SK-N-SH treated with all-trans-retinoic acid at 6 μM for 48 hours (cell line): ENCODE measurements around the gene EPHB2.

Experiments used
- ATAC-seq: fragments of 200-7000 bp; cut with Tn5 transposase; 3 replicates; pipeline ENCODE4 v1.9.1; 2020; ENCODE audit warnings: mild to moderate bottlenecking, moderate library complexity
- ARNTL ChIP-seq: fragments of 450-650 bp; formaldehyde crosslinking; IDR thresholded peaks from 2 replicates; pipeline ENCODE4 v1.5.0; 2020; ENCODE audit warnings: low read depth, mild to moderate bottlenecking, moderate library complexity, borderline replicate concordance
- BACH2 ChIP-seq: fragments of 250-450 bp; sonication (Bioruptor Pico); IDR thresholded peaks from 2 replicates; pipeline ENCODE4 v1.9.0; 2021; ENCODE audit warnings: mild to moderate bottlenecking, borderline replicate concordance
- CSDC2 ChIP-seq: fragments of 250-450 bp; sonication (Bioruptor Pico); IDR thresholded peaks from 2 replicates; pipeline ENCODE4 v1.5.0; 2020; ENCODE audit warnings: mild to moderate bottlenecking, moderate library complexity
- ESRRG ChIP-seq: fragments of 250-450 bp; sonication (Bioruptor Pico); IDR thresholded peaks from 2 replicates; pipeline ENCODE4 v1.6.1; 2021; ENCODE audit warnings: mild to moderate bottlenecking
- GLIS3 ChIP-seq: fragments of 250-450 bp; sonication (Bioruptor Pico); IDR thresholded peaks from 2 replicates; pipeline ENCODE4 v1.5.0; 2020; ENCODE audit warnings: mild to moderate bottlenecking, moderate library complexity
- ISL1 ChIP-seq: fragments of 250-450 bp; sonication (Bioruptor Pico); IDR thresholded peaks from 2 replicates; pipeline ENCODE4 v2.1.2; 2022; ENCODE audit warnings: mild to moderate bottlenecking, moderate library complexity
- OSR1 ChIP-seq: fragments of 250-450 bp; sonication (Bioruptor Pico); IDR thresholded peaks from 2 replicates; pipeline ENCODE4 v1.8.0; 2022; ENCODE audit warnings: moderate library complexity, mild to moderate bottlenecking, inconsistent platforms
- PPARA ChIP-seq: fragments of 250-450 bp; sonication (Bioruptor Pico); IDR thresholded peaks from 2 replicates; pipeline ENCODE4 v1.5.0; 2020; ENCODE audit warnings: mild to moderate bottlenecking, borderline replicate concordance
- RARB ChIP-seq: fragments of 250-450 bp; sonication (Bioruptor Pico); IDR thresholded peaks from 2 replicates; pipeline ENCODE4 v1.8.0; 2021; ENCODE audit warnings: mild to moderate bottlenecking, moderate library complexity
- SNAI2 ChIP-seq: fragments of 250-450 bp; sonication (Bioruptor Pico); IDR thresholded peaks from 2 replicates; pipeline ENCODE4 v1.5.0; 2020; ENCODE audit warnings: mild to moderate bottlenecking, moderate library complexity
- TCF4 ChIP-seq: fragments of 250-450 bp; sonication (Bioruptor Pico); IDR thresholded peaks from 2 replicates; pipeline ENCODE4 v1.8.0; 2021; ENCODE audit warnings: mild to moderate bottlenecking, moderate library complexity, borderline replicate concordance
- TOX ChIP-seq: fragments of 250-450 bp; sonication (Bioruptor Pico); IDR thresholded peaks from 2 replicates; pipeline ENCODE4 v1.8.0; 2021; ENCODE audit warnings: mild to moderate bottlenecking, moderate library complexity, borderline replicate concordance
- ZC3H10 ChIP-seq: fragments of 250-450 bp; sonication (Bioruptor Pico); IDR thresholded peaks from 2 replicates; pipeline ENCODE4 v1.5.1; 2021; ENCODE audit warnings: mild to moderate bottlenecking, moderate library complexity
- ZFP3 ChIP-seq: fragments of 250-450 bp; sonication (Bioruptor Pico); IDR thresholded peaks from 2 replicates; pipeline ENCODE4 v1.5.0; 2020; ENCODE audit warnings: mild to moderate bottlenecking, moderate library complexity
- ZFP30 ChIP-seq: fragments of 450-650 bp; formaldehyde crosslinking; IDR thresholded peaks from 2 replicates; pipeline ENCODE4 v1.5.0; 2022; ENCODE audit warnings: mild to moderate bottlenecking, moderate library complexity
- ZNF8 ChIP-seq: fragments of 450-650 bp; formaldehyde crosslinking; IDR thresholded peaks from 2 replicates; pipeline ENCODE4 v1.5.0; 2020; ENCODE audit warnings: mild to moderate bottlenecking, moderate library complexity
- TF ChIP-seq, protein P1 (sequence below): fragments of 250-450 bp; sonication (Bioruptor Pico); IDR thresholded peaks from 2 replicates; pipeline ENCODE4 v1.8.0; 2020; ENCODE audit warnings: mild to moderate bottlenecking, moderate library complexity, borderline replicate concordance
- TF ChIP-seq, protein P2 (sequence below): fragments of 250-450 bp; sonication (Bioruptor Pico); IDR thresholded peaks from 2 replicates; pipeline ENCODE4 v1.5.1; 2021; ENCODE audit warnings: mild to moderate bottlenecking, moderate library complexity
- TF ChIP-seq, protein P3 (sequence below): fragments of 250-450 bp; sonication (Bioruptor Pico); IDR thresholded peaks from 2 replicates; pipeline ENCODE4 v1.5.0; 2020; ENCODE audit warnings: mild to moderate bottlenecking, moderate library complexity
- TF ChIP-seq, protein P4 (sequence below): fragments of 250-450 bp; sonication (Bioruptor Pico); IDR thresholded peaks from 2 replicates; pipeline ENCODE4 v1.8.0; 2021; ENCODE audit warnings: low read depth, mild to moderate bottlenecking, moderate library complexity, borderline replicate concordance
- TF ChIP-seq, protein P5 (sequence below): fragments of 250-450 bp; sonication (Bioruptor Pico); IDR thresholded peaks from 2 replicates; pipeline ENCODE4 v1.5.1; 2020; ENCODE audit warnings: low read depth, mild to moderate bottlenecking, moderate library complexity

Gene EPHB2

DNA sequence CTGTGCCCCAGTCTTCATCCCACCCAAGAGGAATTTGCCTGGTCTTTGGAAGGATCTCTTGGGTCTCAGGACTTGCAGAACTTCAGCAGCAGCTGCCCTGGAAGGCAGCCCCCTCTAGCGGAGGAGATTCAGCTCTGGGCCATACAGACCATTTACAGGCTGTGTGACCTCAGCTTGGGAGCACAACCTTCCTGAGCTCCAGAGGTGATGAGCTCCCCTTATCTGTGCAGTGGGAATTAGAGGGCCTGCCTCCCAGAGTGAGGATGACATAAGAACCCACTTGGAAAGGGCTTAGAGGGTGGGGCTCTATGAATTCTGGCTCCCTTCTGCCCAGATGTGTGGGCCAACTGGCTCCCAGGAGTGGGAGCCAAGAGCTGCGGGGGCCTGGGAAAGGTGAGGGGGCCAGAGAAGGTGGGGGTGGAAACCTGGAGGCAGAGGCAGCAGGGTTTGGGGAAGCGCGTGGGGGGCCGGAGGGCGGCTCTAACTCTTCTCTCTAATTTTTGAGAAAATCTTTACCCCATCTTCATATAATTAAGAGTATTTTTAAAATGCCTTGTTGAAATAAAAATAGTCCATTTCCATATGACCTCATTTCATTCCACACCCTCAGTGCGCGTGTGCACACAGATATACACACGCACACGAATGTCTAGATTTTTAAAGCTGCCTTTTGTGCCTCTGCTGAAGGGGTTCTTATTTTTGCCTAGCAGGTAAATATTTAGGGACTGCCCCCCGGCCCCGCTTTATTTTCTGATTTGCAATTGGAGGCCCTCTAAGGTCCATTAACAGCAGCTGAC is 21.5 kb downstream of the EPHB2 start:
- ATAC-seq = no peak

DNA sequence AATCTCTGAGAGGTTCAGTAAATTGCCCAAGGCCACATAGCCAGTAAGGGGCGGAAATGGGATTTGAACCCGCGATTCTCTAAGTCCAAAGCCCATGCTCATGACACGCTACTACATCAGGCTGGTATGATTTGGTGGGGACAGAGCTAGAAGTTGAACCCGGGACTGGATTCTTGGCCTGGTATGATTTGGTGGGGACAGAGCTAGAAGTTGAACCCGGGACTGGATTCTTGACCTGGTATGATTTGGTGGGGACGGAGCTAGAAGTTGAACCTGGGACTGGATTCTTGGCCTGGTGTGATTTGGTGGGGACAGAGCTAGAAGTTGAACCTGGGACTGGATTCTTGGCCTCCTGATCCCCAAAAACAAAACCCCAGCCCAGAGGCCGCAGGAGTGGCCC is 23.0 kb downstream of the EPHB2 start:
- no peak for TF ChIP-seq ZC3H10 (CRISPR knock-in tag)
- TF ChIP-seq ARNTL = no peak
- no peak for TF ChIP-seq CSDC2 (CRISPR knock-in tag)
- TF ChIP-seq, protein P1, sequence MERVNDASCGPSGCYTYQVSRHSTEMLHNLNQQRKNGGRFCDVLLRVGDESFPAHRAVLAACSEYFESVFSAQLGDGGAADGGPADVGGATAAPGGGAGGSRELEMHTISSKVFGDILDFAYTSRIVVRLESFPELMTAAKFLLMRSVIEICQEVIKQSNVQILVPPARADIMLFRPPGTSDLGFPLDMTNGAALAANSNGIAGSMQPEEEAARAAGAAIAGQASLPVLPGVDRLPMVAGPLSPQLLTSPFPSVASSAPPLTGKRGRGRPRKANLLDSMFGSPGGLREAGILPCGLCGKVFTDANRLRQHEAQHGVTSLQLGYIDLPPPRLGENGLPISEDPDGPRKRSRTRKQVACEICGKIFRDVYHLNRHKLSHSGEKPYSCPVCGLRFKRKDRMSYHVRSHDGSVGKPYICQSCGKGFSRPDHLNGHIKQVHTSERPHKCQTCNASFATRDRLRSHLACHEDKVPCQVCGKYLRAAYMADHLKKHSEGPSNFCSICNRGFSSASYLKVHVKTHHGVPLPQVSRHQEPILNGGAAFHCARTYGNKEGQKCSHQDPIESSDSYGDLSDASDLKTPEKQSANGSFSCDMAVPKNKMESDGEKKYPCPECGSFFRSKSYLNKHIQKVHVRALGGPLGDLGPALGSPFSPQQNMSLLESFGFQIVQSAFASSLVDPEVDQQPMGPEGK (CRISPR knock-in tag) = no peak
- TF ChIP-seq TOX (CRISPR knock-in tag) = no peak
- TF ChIP-seq, protein P2, sequence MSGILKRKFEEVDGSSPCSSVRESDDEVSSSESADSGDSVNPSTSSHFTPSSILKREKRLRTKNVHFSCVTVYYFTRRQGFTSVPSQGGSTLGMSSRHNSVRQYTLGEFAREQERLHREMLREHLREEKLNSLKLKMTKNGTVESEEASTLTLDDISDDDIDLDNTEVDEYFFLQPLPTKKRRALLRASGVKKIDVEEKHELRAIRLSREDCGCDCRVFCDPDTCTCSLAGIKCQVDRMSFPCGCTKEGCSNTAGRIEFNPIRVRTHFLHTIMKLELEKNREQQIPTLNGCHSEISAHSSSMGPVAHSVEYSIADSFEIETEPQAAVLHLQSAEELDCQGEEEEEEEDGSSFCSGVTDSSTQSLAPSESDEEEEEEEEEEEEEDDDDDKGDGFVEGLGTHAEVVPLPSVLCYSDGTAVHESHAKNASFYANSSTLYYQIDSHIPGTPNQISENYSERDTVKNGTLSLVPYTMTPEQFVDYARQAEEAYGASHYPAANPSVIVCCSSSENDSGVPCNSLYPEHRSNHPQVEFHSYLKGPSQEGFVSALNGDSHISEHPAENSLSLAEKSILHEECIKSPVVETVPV = no peak
- no peak for TF ChIP-seq BACH2
- TF ChIP-seq RARB (CRISPR knock-in tag) = no peak
- no peak for TF ChIP-seq ZFP3 (CRISPR knock-in tag)
- TF ChIP-seq, protein P3, sequence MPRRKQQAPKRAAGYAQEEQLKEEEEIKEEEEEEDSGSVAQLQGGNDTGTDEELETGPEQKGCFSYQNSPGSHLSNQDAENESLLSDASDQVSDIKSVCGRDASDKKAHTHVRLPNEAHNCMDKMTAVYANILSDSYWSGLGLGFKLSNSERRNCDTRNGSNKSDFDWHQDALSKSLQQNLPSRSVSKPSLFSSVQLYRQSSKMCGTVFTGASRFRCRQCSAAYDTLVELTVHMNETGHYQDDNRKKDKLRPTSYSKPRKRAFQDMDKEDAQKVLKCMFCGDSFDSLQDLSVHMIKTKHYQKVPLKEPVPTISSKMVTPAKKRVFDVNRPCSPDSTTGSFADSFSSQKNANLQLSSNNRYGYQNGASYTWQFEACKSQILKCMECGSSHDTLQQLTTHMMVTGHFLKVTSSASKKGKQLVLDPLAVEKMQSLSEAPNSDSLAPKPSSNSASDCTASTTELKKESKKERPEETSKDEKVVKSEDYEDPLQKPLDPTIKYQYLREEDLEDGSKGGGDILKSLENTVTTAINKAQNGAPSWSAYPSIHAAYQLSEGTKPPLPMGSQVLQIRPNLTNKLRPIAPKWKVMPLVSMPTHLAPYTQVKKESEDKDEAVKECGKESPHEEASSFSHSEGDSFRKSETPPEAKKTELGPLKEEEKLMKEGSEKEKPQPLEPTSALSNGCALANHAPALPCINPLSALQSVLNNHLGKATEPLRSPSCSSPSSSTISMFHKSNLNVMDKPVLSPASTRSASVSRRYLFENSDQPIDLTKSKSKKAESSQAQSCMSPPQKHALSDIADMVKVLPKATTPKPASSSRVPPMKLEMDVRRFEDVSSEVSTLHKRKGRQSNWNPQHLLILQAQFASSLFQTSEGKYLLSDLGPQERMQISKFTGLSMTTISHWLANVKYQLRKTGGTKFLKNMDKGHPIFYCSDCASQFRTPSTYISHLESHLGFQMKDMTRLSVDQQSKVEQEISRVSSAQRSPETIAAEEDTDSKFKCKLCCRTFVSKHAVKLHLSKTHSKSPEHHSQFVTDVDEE (CRISPR knock-in tag) = no peak
- TF ChIP-seq ZNF8 = no peak
- no peak for TF ChIP-seq ESRRG (CRISPR knock-in tag)
- TF ChIP-seq, protein P4, sequence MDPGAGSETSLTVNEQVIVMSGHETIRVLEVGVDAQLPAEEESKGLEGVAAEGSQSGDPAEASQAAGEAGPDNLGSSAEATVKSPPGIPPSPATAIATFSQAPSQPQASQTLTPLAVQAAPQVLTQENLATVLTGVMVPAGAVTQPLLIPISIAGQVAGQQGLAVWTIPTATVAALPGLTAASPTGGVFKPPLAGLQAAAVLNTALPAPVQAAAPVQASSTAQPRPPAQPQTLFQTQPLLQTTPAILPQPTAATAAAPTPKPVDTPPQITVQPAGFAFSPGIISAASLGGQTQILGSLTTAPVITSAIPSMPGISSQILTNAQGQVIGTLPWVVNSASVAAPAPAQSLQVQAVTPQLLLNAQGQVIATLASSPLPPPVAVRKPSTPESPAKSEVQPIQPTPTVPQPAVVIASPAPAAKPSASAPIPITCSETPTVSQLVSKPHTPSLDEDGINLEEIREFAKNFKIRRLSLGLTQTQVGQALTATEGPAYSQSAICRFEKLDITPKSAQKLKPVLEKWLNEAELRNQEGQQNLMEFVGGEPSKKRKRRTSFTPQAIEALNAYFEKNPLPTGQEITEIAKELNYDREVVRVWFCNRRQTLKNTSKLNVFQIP (CRISPR knock-in tag) = no peak
- no peak for TF ChIP-seq GLIS3 (CRISPR knock-in tag)
- TF ChIP-seq ZFP30 = no peak
- TF ChIP-seq, protein P5, sequence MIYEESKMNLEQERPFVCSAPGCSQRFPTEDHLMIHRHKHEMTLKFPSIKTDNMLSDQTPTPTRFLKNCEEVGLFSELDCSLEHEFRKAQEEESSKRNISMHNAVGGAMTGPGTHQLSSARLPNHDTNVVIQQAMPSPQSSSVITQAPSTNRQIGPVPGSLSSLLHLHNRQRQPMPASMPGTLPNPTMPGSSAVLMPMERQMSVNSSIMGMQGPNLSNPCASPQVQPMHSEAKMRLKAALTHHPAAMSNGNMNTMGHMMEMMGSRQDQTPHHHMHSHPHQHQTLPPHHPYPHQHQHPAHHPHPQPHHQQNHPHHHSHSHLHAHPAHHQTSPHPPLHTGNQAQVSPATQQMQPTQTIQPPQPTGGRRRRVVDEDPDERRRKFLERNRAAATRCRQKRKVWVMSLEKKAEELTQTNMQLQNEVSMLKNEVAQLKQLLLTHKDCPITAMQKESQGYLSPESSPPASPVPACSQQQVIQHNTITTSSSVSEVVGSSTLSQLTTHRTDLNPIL (CRISPR knock-in tag) = no peak
- no peak for TF ChIP-seq PPARA
- no peak for ATAC-seq

More for the DNA sequence above, 21.5 kb downstream of the EPHB2 start:
- TF ChIP-seq ZNF8 (no peak), TCF4 (CRISPR knock-in tag) (no peak), TOX (CRISPR knock-in tag) (no peak), PPARA (no peak), OSR1 (CRISPR knock-in tag) (no peak)

DNA sequence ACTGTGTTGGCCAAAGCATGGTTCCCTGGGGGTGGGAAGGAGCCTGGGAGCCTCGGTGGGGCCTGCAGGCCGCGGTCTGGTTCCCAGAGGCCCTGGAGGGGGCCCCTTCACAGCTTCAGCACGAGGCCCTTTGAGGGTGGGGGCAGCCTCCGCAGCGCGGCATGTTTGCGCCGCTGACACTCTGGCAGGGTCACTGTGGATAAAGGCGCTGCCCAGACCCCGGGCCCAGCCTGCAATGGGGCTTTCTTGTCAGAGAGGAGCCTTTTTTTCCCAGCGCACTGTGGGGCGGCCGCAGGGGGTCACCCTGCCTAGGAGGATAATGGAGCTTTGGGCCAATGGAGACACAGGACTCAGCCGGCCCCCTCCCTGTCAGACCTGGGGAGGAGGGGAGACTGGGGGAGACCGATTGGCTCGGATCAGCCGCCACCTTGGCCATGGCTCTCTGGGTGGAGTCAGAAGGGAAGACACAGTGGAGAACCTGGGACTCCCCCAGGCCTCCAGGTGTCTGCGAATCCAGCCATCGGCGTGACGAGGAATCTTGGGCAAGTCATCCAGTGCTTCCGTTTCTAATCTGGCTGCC is 26.0 kb downstream of the EPHB2 start:
- no peak for ATAC-seq

More for the DNA sequence above, 26.0 kb downstream of the EPHB2 start:
- TF ChIP-seq SNAI2 = no peak
- TF ChIP-seq, protein P2 = no peak
- TF ChIP-seq ISL1 = no peak
